Ectodermal cell (in vitro differentiated cells): ENCODE data around the gene MRTFB. TPM values are rescaled to one million over a fixed set of nuclear protein-coding genes. Genes with fewer than 3 reads are reported as not detected.
"Not testable (repeated sequence)": the region's sequence is repeated elsewhere in the genome, so short reads cannot be mapped to it uniquely, and the experiment has no call there.

Experiments used
- H3K27ac ChIP-seq: 2 replicates; pipeline ENCODE4 v1.7.0; 2013; ENCODE audit warnings: mild to moderate bottlenecking, low read depth, low read length; ENCODE audit not compliant: insufficient read depth, poor library complexity, severe bottlenecking
- H3K27me3 ChIP-seq: 2 replicates; pipeline ENCODE4 v1.7.0; 2013; ENCODE audit warnings: mild to moderate bottlenecking, low read length; ENCODE audit not compliant: insufficient read depth, control insufficient read depth, poor library complexity, severe bottlenecking
- H3K36me3 ChIP-seq: one replicate; pipeline ENCODE4 v1.7.0; 2013; ENCODE audit warnings: low read length; ENCODE audit not compliant: control insufficient read depth, insufficient read depth
- H3K4me1 ChIP-seq: one replicate; pipeline ENCODE4 v1.7.0; 2013; ENCODE audit warnings: low read length; ENCODE audit not compliant: control insufficient read depth, insufficient read depth
- H3K4me3 ChIP-seq: 2 replicates; pipeline ENCODE4 v1.7.0; 2013; ENCODE audit warnings: low read depth, low read length, control low read depth; ENCODE audit not compliant: insufficient read depth
- H3K9me3 ChIP-seq: 2 replicates; pipeline ENCODE4 v1.7.0; 2013; ENCODE audit warnings: mild to moderate bottlenecking, low read length, moderate library complexity; ENCODE audit not compliant: control insufficient read depth
- WGBS, 2 experiments: methylation state at CpG; one replicate each; pipeline ENCODE4 v1.1.7; 2013; ENCODE audit warnings: missing lambda C conversion rate in 2 of 2; 5-methylcytosine and 5-hydroxymethylcytosine counted together
- polyA plus RNA-seq, 4 experiments: library from polyadenylated mRNA; stranded (reverse); fragments of 50-300 nt; gene quantifications; one replicate each; pipeline ENCODE4 v1.2.3, GENCODE V29; 2013

MRTFB gene, protein sequence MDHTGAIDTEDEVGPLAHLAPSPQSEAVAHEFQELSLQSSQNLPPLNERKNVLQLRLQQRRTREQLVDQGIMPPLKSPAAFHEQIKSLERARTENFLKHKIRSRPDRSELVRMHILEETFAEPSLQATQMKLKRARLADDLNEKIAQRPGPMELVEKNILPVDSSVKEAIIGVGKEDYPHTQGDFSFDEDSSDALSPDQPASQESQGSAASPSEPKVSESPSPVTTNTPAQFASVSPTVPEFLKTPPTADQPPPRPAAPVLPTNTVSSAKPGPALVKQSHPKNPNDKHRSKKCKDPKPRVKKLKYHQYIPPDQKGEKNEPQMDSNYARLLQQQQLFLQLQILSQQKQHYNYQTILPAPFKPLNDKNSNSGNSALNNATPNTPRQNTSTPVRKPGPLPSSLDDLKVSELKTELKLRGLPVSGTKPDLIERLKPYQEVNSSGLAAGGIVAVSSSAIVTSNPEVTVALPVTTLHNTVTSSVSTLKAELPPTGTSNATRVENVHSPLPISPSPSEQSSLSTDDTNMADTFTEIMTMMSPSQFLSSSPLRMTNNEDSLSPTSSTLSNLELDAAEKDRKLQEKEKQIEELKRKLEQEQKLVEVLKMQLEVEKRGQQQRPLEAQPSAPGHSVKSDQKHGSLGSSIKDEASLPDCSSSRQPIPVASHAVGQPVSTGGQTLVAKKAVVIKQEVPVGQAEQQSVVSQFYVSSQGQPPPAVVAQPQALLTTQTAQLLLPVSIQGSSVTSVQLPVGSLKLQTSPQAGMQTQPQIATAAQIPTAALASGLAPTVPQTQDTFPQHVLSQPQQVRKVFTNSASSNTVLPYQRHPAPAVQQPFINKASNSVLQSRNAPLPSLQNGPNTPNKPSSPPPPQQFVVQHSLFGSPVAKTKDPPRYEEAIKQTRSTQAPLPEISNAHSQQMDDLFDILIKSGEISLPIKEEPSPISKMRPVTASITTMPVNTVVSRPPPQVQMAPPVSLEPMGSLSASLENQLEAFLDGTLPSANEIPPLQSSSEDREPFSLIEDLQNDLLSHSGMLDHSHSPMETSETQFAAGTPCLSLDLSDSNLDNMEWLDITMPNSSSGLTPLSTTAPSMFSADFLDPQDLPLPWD
- polyA plus RNA-seq (2013, experiment 1 of 4): 28.6 TPM
- 30.9 TPM for polyA plus RNA-seq (2013, experiment 2 of 4)
- 23.5 TPM for polyA plus RNA-seq (2013, experiment 3 of 4)
- polyA plus RNA-seq (2013, experiment 4 of 4): 27.4 TPM

GRCh38 chr16:14070877-14071575 lies at the start of gene MRTFB:
Gene MRTFB (plus strand): TSS chr16:14071319. CDS start chr16:14140607, 69,288 bp downstream.
- H3K27me3 ChIP-seq: no peaks in the 10 kb centered on the region
- H3K4me3 ChIP-seq: peak within 1 kb of the TSS; percentile 96
- H3K27ac ChIP-seq: peak within 1 kb of the TSS; percentile 61
- peaks cover 4% of the 10 kb centered on the region for H3K36me3 ChIP-seq
- H3K4me1 ChIP-seq: no peaks in the 10 kb centered on the region
- H3K9me3 ChIP-seq: no peaks in the 10 kb centered on the region
- WGBS, 2 experiments: 0 to 1% methylated on average over 86 of the region's 86 CpGs

DNA sequence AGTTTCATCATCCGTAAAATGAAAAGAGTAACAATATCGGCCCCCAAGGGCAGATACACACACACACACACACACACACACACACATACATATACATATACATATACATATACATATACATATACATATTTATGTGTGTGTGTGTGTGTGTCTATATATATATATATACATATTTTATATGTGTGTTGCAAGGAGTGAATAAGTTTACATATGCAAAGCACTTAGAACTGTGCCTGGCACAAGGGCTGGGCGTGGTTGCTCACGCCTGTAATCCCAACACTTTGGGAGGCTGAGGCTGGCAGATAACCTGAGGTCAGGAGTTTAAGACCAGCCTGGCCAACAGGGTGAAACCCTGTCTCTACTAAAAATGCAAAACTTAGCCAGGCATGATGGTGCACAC lies 47.6 kb upstream of the MRTFB start:
- whole genome bisulfite sequencing, 2 experiments: 90 to 95% methylated on average over 3 to 4 of the region's 4 CpGs
- not testable (repeated sequence) for H3K36me3 ChIP-seq, H3K27ac ChIP-seq, H3K27me3 ChIP-seq, H3K4me3 ChIP-seq, H3K4me1 ChIP-seq, H3K9me3 ChIP-seq

DNA sequence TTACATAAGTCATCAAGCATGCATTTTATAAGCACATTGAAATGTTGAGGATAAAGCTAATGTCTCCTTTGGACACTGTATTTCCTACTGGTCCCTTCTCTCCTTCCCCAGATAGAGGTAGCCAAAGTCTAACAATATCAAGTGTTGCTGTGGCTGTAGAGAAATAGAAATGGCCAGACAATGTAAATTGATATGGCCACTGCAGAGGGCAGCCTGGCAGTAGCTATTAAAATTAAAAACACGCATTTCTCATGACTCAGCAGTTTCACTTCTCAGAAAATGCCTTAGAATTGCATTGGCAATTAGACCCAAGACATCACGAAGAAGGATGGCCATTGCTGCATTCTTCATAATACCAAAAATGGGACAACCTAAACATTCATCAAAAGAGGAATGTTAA lies 46.8 kb upstream of the MRTFB start:
- no peak overlapping the region for H3K4me3 ChIP-seq
- no peak overlapping the region for H3K27ac ChIP-seq
- no peaks in the 10 kb centered on the region for H3K27me3 ChIP-seq
- no peaks in the 10 kb centered on the region for H3K4me1 ChIP-seq
- no peaks in the 10 kb centered on the region for H3K36me3 ChIP-seq
- no peaks in the 10 kb centered on the region for H3K9me3 ChIP-seq
- WGBS, 2 experiments: 44 to 50% methylated on average over 2 of the region's 2 CpGs

DNA sequence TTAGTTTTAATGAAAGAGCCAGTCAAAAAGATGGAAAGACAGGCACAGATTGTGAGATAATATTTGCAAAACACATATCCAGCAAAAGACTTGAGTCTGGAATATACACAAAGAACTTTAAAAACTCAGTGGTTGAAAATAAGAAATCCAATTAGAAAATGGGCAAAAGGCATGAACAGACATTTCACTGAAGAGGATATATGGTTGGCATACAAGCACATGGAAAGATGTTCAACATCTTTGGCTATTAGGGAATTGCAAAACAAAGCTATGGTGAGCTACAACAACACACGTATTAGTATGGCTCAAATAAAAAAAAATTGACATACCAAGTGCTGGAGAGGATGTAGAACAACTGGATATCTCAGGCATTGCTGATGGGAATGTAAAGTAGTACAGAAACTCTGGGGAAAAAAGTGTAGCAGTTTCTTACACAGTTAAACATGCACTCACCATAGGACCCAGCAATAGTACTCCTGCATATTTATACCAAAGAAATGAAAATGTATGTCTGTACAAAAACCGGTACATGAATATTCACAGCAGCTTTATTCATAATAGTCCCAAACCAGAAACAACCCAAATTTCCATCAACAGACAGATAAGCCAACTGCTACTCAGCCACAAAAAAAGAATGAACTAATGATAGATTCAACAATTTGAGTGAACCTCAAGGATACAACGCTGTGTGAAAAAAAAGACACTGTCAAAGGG lies 44.4 kb upstream of the MRTFB start:
- WGBS, 2 experiments: 89 to 100% methylated on average over 2 to 3 of the region's 3 CpGs
- Histone ChIP-seq H3K27me3 (no peaks in the 10 kb centered on the region), H3K9me3 (no peaks in the 10 kb centered on the region), H3K27ac (no peak overlapping the region), H3K4me3 (no peak overlapping the region), H3K4me1 (peaks cover 4% of the 10 kb centered on the region), H3K36me3 (no peaks in the 10 kb centered on the region)

GRCh38 chr16:14028202-14028601 lies 42.9 kb upstream of the MRTFB start:
- Histone ChIP-seq H3K4me3 (no peak overlapping the region), H3K9me3 (no peaks in the 10 kb centered on the region), H3K36me3 (no peaks in the 10 kb centered on the region), H3K4me1 (peaks cover 4% of the 10 kb centered on the region), H3K27me3 (no peaks in the 10 kb centered on the region), H3K27ac (no peak overlapping the region)
- WGBS, 2 experiments: 82 to 83% methylated on average over 3 of the region's 3 CpGs

GRCh38 chr16:14029658-14030057 lies 41.5 kb upstream of the MRTFB start:
- Histone ChIP-seq H3K4me1 (peaks cover 4% of the 10 kb centered on the region), H3K4me3 (no peak overlapping the region), H3K9me3 (no peaks in the 10 kb centered on the region), H3K36me3 (no peaks in the 10 kb centered on the region), H3K27me3 (no peaks in the 10 kb centered on the region), H3K27ac (no peak overlapping the region)
- 79 to 84% methylated on average over 6 of the region's 6 CpGs for WGBS, 2 experiments

- H3K9me3 ChIP-seq: no peaks in the 10 kb centered on the region
- no peak overlapping the region for H3K27ac ChIP-seq
- no peaks in the 10 kb centered on the region for H3K36me3 ChIP-seq
- 92 to 96% methylated on average over 5 of the region's 5 CpGs for WGBS, 2 experiments
- H3K4me1 ChIP-seq: peaks cover under 1% of the 10 kb centered on the region
- H3K4me3 ChIP-seq: no peak overlapping the region
- H3K27me3 ChIP-seq: no peaks in the 10 kb centered on the region
Measured at GRCh38 chr16:14035092-14035491, 36.0 kb upstream of the MRTFB start.

DNA sequence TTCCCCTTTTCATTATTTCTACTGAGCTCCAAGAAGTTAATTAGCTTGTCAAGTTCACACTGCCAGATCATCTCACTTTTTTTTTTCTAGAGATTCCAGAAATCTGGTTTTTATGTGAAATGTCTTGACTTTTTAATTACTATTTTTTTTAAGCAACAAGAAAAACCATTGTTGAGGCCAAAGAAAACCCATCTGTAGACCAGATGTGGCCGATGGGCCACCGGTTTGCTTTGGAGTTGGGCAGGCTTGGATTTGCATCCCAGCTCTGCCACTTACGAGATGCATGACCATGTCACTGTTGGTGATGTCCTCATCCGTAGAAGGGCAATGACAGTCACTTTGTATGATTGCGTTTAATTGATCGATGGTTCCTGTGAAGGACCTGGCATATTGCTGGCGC lies 34.2 kb upstream of the MRTFB start:
- no peak overlapping the region for H3K27ac ChIP-seq
- WGBS, 2 experiments: 96% methylated on average over 7 of the region's 7 CpGs
- no peaks in the 10 kb centered on the region for H3K4me1 ChIP-seq
- no peaks in the 10 kb centered on the region for H3K9me3 ChIP-seq
- H3K27me3 ChIP-seq: no peaks in the 10 kb centered on the region
- H3K4me3 ChIP-seq: no peak overlapping the region
- H3K36me3 ChIP-seq: no peaks in the 10 kb centered on the region

DNA sequence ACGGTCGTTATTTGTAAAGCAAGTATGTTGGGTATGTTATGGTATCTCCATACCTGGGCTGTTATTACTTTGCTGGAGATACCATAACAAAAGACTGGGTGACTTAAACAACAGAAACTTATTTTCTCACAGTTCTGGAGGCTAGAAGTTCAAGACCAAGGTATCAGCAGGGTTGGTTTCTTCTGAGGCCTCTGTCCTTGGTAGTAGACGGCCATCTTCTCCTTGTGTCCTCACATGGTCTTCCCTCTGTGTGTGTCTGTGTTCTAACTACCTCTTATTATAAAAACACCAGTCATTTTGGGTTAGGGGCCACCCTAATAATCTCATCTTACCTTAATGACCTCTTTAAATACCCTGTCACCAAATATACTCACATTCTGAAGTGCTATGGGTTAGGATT lies 33.2 kb upstream of the MRTFB start:
- Histone ChIP-seq H3K27ac (no peak overlapping the region), H3K36me3 (no peaks in the 10 kb centered on the region), H3K4me1 (no peaks in the 10 kb centered on the region), H3K9me3 (no peaks in the 10 kb centered on the region), H3K4me3 (no peak overlapping the region), H3K27me3 (no peaks in the 10 kb centered on the region)
- 89 to 93% methylated on average over 3 of the region's 3 CpGs for WGBS, 2 experiments
